Endodermal cell (in vitro differentiated cells): Measurements from ENCODE around the gene SRD5A1. TPM values are rescaled to one million over a fixed set of nuclear protein-coding genes. Genes with fewer than 3 reads are reported as not detected.

Source experiments
- DNase-seq: peaks from one replicate; pipeline ENCODE4 v3.0.0-alpha.2; 2017
- H3K27ac ChIP-seq: 2 replicates; pipeline ENCODE4 v1.5.1; 2013; ENCODE audit warnings: mild to moderate bottlenecking, low read depth, low read length, moderate library complexity
- H3K27me3 ChIP-seq: 2 replicates; pipeline ENCODE4 v1.6.1; 2013; ENCODE audit warnings: mild to moderate bottlenecking, low read length, moderate library complexity; ENCODE audit not compliant: insufficient read depth, control insufficient read depth, poor library complexity, severe bottlenecking
- H3K36me3 ChIP-seq: 2 replicates; pipeline ENCODE4 v1.7.0; 2013; ENCODE audit warnings: mild to moderate bottlenecking, low read length, moderate library complexity; ENCODE audit not compliant: control insufficient read depth, insufficient read depth
- H3K4me1 ChIP-seq: one replicate; pipeline ENCODE4 v1.7.0; 2013; ENCODE audit warnings: low read length; ENCODE audit not compliant: control insufficient read depth, insufficient read depth
- H3K4me3 ChIP-seq: 2 replicates; pipeline ENCODE4 v1.5.1; 2013; ENCODE audit warnings: mild to moderate bottlenecking, low read length, moderate library complexity
- H3K9ac ChIP-seq: 2 replicates; pipeline ENCODE4 v1.6.1; 2013; ENCODE audit warnings: mild to moderate bottlenecking, low read length, moderate library complexity; ENCODE audit not compliant: poor library complexity, severe bottlenecking; ENCODE audit errors: extremely low read depth
- H3K9me3 ChIP-seq: 2 replicates; pipeline ENCODE4 v1.6.1; 2013; ENCODE audit warnings: mild to moderate bottlenecking, low read length, moderate library complexity; ENCODE audit not compliant: control insufficient read depth
- H3K27ac Mint-ChIP-seq: 2 replicates; pipeline ENCODE4 v1.8.0; 2020; ENCODE audit warnings: mixed read lengths
- H3K27me3 Mint-ChIP-seq: 2 replicates; pipeline ENCODE4 v1.8.0; 2021; ENCODE audit warnings: mild to moderate bottlenecking, mixed read lengths; ENCODE audit not compliant: insufficient read depth
- H3K36me3 Mint-ChIP-seq: 2 replicates; pipeline ENCODE4 v1.8.0; 2020; ENCODE audit warnings: low read depth, mixed read lengths
- H3K4me1 Mint-ChIP-seq: 2 replicates; pipeline ENCODE4 v1.8.0; 2020; ENCODE audit warnings: mixed read lengths
- H3K4me3 Mint-ChIP-seq: 2 replicates; pipeline ENCODE4 v1.8.0; 2020; ENCODE audit warnings: mild to moderate bottlenecking, moderate library complexity, mixed read lengths
- H3K9me3 Mint-ChIP-seq: 2 replicates; pipeline ENCODE4 v1.8.0; 2020; ENCODE audit warnings: mild to moderate bottlenecking, mixed read lengths
- WGBS, 2 experiments: methylation state at CpG; one replicate each; pipeline versions ENCODE4 v1.1.5 to v1.1.7; 2013; ENCODE audit warnings: missing lambda C conversion rate in 2 of 2, mixed read lengths in 1 of 2; ENCODE audit not compliant: insufficient coverage in 1 of 2, insufficient read length in 1 of 2; 5-methylcytosine and 5-hydroxymethylcytosine counted together
- total RNA-seq, 2 donors: library from RNA; stranded (reverse); fragmentation: NEBNext Ultra II Directional in 1 of 2; extraction: Animal tissue kit (Norgen Biotek cat#: 25700) in 1 of 2; gene quantifications; 2 replicates in 1 of 2; 3 replicates in 1 of 2; pipeline ENCODE4 v1.2.1, GENCODE V29; 2021
- TF ChIP-seq, protein P1 (sequence below): fragments of 200-600 bp; sonication (generic); conservative IDR thresholded peaks from 2 replicates; pipeline ENCODE4 v1.5.0; 2021; ENCODE audit warnings: antibody characterized with exemption, mild to moderate bottlenecking

The SRD5A1 gene
- total RNA-seq, 2 donors from 2014 or later = 15.0 to 16.2 TPM

DNA sequence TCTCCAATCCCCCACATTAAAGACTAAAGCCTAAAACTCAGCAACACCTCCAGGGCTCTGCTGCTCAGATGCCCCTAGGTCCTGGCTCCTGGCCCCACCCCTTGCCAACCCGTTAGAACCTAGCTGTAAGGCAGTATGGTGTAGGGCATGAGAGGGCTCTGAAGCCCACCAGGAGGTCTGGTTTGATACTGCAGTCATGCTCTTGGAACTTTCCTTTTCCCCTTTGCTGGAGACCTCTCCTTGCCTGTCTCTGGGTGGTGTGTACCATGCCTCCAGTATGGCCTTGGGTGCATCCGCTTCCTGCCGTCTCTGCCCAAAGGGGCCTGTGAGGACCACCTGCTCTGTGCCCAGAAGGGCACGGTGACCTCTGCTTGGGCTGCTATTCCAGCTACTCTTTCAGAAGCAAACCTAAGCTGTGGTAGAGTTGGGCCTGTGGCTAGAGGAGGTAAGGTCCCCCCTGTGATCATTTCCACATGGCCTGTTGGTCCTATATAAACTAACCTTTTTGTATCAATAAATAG, 83.4 kb downstream of the SRD5A1 start:
- no peaks in the 10 kb centered on the region for H3K36me3 Mint-ChIP-seq
- no peaks in the 10 kb centered on the region for H3K9me3 ChIP-seq
- peak overlapping the region; percentile 90 for H3K4me3 ChIP-seq
- no peaks in the 10 kb centered on the region for H3K27me3 ChIP-seq
- H3K4me1 ChIP-seq = peaks cover 6% of the 10 kb centered on the region
- TF ChIP-seq, protein P1, sequence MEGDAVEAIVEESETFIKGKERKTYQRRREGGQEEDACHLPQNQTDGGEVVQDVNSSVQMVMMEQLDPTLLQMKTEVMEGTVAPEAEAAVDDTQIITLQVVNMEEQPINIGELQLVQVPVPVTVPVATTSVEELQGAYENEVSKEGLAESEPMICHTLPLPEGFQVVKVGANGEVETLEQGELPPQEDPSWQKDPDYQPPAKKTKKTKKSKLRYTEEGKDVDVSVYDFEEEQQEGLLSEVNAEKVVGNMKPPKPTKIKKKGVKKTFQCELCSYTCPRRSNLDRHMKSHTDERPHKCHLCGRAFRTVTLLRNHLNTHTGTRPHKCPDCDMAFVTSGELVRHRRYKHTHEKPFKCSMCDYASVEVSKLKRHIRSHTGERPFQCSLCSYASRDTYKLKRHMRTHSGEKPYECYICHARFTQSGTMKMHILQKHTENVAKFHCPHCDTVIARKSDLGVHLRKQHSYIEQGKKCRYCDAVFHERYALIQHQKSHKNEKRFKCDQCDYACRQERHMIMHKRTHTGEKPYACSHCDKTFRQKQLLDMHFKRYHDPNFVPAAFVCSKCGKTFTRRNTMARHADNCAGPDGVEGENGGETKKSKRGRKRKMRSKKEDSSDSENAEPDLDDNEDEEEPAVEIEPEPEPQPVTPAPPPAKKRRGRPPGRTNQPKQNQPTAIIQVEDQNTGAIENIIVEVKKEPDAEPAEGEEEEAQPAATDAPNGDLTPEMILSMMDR = no peak
- H3K27ac ChIP-seq = no peak overlapping the region
- peaks cover under 1% of the 10 kb centered on the region for H3K27me3 Mint-ChIP-seq
- peaks cover 32% of the 10 kb centered on the region for H3K4me1 Mint-ChIP-seq
- no peak overlapping the region for H3K9ac ChIP-seq
- no peak overlapping the region for H3K27ac Mint-ChIP-seq
- 89 to 90% methylated on average over 3 to 4 of the region's 4 CpGs for WGBS, 2 experiments
- H3K36me3 ChIP-seq = peaks cover 14% of the 10 kb centered on the region
- DNase-seq = no peak
- no peaks in the 10 kb centered on the region for H3K9me3 Mint-ChIP-seq
- H3K4me3 Mint-ChIP-seq = peak overlapping the region; percentile 65

- no peak overlapping the region for H3K27ac ChIP-seq
- Mint-ChIP-seq H3K4me1 (peaks cover 36% of the 10 kb centered on the region), H3K36me3 (no peaks in the 10 kb centered on the region), H3K27me3 (no peaks in the 10 kb centered on the region), H3K4me3 (no peak overlapping the region), H3K27ac (no peak overlapping the region), H3K9me3 (no peaks in the 10 kb centered on the region)
- H3K9me3 ChIP-seq = no peaks in the 10 kb centered on the region
- peaks cover 6% of the 10 kb centered on the region for H3K4me1 ChIP-seq
- H3K9ac ChIP-seq = no peak overlapping the region
- no peak for DNase-seq
- H3K27me3 ChIP-seq = no peaks in the 10 kb centered on the region
- peak overlapping the region; percentile 70 for H3K4me3 ChIP-seq
- TF ChIP-seq, protein P1 = no peak
- H3K36me3 ChIP-seq = peaks cover 14% of the 10 kb centered on the region
Measured at GRCh38 chr5:6717247-6717646, 84.0 kb downstream of the SRD5A1 start.

DNA sequence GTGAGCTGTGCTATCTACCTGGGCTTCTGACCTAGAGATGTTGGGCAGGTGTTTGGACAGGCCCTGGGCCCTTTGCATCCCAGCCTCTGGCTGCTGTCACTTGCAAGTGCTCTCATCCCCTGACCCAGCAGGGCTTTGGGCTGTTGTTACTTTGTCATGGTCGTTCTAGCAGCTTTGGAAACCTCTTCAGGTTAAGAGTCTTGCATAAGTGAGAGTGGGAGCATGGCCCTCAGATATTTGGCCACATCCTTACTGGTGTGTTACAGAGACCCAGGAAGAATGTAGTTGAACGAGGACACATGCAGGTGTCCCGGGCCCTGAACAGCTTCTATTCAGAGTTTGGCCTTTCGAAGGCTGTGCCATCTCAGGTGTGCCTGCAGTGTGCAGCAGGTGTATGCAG, 84.4 kb downstream of the SRD5A1 start:
- Mint-ChIP-seq H3K9me3 (no peaks in the 10 kb centered on the region), H3K27ac (no peak overlapping the region), H3K4me3 (no peak overlapping the region), H3K27me3 (no peaks in the 10 kb centered on the region), H3K36me3 (no peaks in the 10 kb centered on the region), H3K4me1 (peaks cover 39% of the 10 kb centered on the region)
- 81 to 82% methylated on average over 4 of the region's 4 CpGs for WGBS, 2 experiments
- peaks cover 14% of the 10 kb centered on the region for H3K36me3 ChIP-seq
- H3K9ac ChIP-seq = no peak overlapping the region
- H3K27ac ChIP-seq = no peak overlapping the region
- H3K4me3 ChIP-seq = peak overlapping the region; percentile 70
- DNase-seq = no peak
- peaks cover 6% of the 10 kb centered on the region for H3K4me1 ChIP-seq
- TF ChIP-seq, protein P1 = no peak
- no peaks in the 10 kb centered on the region for H3K27me3 ChIP-seq
- no peaks in the 10 kb centered on the region for H3K9me3 ChIP-seq
